ENCODE measurements around the gene SLC2A13.
"Not testable (repeated sequence)": the region's sequence is repeated elsewhere in the genome, so short reads cannot be mapped to it uniquely, and the experiment has no call there.

The SLC2A13 gene

GRCh38 chr12:39928181-39928899 lies 177.5 kb downstream of the SLC2A13 start:
- no peak for DNase-seq

- DNase-seq: no peak
Measured at GRCh38 chr12:39923364-39923763, 182.5 kb downstream of the SLC2A13 start.

GRCh38 chr12:39922598-39922997 lies 183.3 kb downstream of the SLC2A13 start:
- DNase-seq: not testable (repeated sequence)

- DNase-seq: no peak
Measured at GRCh38 chr12:39920647-39921046, 185.2 kb downstream of the SLC2A13 start.

GRCh38 chr12:39920222-39920621 lies 185.7 kb downstream of the SLC2A13 start:
- no peak for DNase-seq

- DNase-seq: no peak
Measured at GRCh38 chr12:39919790-39920189, 186.1 kb downstream of the SLC2A13 start.

- DNase-seq: no peak
Measured at GRCh38 chr12:39915249-39915648, 190.6 kb downstream of the SLC2A13 start.

- no peak for DNase-seq
Measured at GRCh38 chr12:39912211-39912980, 193.5 kb downstream of the SLC2A13 start.

GRCh38 chr12:39906237-39906636 lies 199.6 kb downstream of the SLC2A13 start:
- DNase-seq: no peak

GRCh38 chr12:39905152-39905551 lies 200.7 kb downstream of the SLC2A13 start:
- no peak for DNase-seq

- no peak for DNase-seq
Measured at GRCh38 chr12:39902821-39903220, 203.1 kb downstream of the SLC2A13 start.

- DNase-seq: no peak
Measured at GRCh38 chr12:39897315-39897714, 208.6 kb downstream of the SLC2A13 start.

GRCh38 chr12:39893388-39893787 lies 212.5 kb downstream of the SLC2A13 start:
- not testable (repeated sequence) for DNase-seq

- no peak for DNase-seq
Measured at GRCh38 chr12:39892146-39892545, 213.7 kb downstream of the SLC2A13 start.

- DNase-seq: no peak
Measured at GRCh38 chr12:39887856-39888255, 218.0 kb downstream of the SLC2A13 start.

- DNase-seq: no peak
Measured at GRCh38 chr12:39886106-39886505, 219.8 kb downstream of the SLC2A13 start.

GRCh38 chr12:39884616-39885125 lies 221.2 kb downstream of the SLC2A13 start:
- no peak for DNase-seq

GRCh38 chr12:39883411-39883810 lies 222.5 kb downstream of the SLC2A13 start:
- DNase-seq: no peak

GRCh38 chr12:39878753-39879152 lies 227.1 kb downstream of the SLC2A13 start:
- DNase-seq: no peak

GRCh38 chr12:39875721-39876120 lies 230.2 kb downstream of the SLC2A13 start:
- DNase-seq: no peak

GRCh38 chr12:39874785-39875184 lies 231.1 kb downstream of the SLC2A13 start:
- no peak for DNase-seq

- DNase-seq: no peak
Measured at GRCh38 chr12:39873065-39873464, 232.8 kb downstream of the SLC2A13 start.

GRCh38 chr12:39872425-39872824 lies 233.5 kb downstream of the SLC2A13 start:
- no peak for DNase-seq

- DNase-seq: no peak
Measured at GRCh38 chr12:39868328-39868725, 237.6 kb downstream of the SLC2A13 start.

All from right kidney (tissue), 1 donor.